ENCODE measurements around the gene SLC35F4. TPM values are rescaled to one million over a fixed set of nuclear protein-coding genes. Genes with fewer than 3 reads are reported as not detected.

SLC35F4 gene
- total RNA-seq, 1 donor: not detected

DNA sequence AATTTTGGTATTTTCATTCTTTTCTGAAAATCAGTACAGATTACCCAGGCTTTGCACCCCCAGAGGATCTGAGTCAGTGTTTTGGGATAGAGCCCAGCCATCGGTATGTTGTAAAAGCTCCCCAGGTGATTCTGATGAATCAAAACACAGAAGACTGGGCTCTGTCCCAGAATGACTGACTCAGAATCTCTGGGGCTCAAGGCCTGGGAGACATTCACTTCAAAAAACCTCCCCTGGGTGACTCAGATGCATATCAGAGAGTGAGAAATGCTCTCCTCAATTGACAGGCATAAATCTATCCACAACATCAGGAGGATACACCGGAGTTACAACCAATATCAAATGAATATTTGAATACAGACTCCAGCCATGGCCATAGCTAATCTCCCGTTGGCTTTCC, 32.6 kb downstream of the SLC35F4 start:
- DNase-seq (ENCODE audit: low read depth): peak; percentile 96
- H3K4me3 ChIP-seq (ENCODE audit: low read depth, low read length): no peak overlapping the region
- TF ChIP-seq, protein P1, sequence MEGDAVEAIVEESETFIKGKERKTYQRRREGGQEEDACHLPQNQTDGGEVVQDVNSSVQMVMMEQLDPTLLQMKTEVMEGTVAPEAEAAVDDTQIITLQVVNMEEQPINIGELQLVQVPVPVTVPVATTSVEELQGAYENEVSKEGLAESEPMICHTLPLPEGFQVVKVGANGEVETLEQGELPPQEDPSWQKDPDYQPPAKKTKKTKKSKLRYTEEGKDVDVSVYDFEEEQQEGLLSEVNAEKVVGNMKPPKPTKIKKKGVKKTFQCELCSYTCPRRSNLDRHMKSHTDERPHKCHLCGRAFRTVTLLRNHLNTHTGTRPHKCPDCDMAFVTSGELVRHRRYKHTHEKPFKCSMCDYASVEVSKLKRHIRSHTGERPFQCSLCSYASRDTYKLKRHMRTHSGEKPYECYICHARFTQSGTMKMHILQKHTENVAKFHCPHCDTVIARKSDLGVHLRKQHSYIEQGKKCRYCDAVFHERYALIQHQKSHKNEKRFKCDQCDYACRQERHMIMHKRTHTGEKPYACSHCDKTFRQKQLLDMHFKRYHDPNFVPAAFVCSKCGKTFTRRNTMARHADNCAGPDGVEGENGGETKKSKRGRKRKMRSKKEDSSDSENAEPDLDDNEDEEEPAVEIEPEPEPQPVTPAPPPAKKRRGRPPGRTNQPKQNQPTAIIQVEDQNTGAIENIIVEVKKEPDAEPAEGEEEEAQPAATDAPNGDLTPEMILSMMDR (IDR thresholded peaks at IDR 0.05; ENCODE audit: insufficient read depth, low read length): no peak

DNA sequence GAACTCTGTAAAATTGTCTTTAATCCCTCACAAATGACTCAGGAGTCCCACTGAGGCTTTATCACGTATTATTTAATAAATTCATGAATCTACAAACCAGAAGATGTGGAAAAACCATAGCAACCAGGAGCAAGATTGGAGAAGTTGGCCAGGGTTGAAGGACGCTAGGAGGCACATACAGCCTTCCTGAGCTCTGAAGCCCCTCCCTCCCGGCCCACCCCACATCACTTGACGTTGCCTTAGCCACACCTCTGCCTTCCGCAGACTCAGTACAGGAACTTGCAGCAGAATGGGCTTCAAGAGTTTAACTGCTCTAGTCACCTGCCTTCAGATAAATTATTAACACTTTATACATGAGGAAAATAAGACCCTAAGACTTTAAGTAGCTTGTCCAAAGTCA, 33.9 kb downstream of the SLC35F4 start:
- TF ChIP-seq, protein P1 (IDR thresholded peaks at IDR 0.05; ENCODE audit: insufficient read depth, low read length): no peak
- no peak for DNase-seq (ENCODE audit: low read depth)
- H3K4me3 ChIP-seq (ENCODE audit: low read depth, low read length): no peak overlapping the region

DNA sequence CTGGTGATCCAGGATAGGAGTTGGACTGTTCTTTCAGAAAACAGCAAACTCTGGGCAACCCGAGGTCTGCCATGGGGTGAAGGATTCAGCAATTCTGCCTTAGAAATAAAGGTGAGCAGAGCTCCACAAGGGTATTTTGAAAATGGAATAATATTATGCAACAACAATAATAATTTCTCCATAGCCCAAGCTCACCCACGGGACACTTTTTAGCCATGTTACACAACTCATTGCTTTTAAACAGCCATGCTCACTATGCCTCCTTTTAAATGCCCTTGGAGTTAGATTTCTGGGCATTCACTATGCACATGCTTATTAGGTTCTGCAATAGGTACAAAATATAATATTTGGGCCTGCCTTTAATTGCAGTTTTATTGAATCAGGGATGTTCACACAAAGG, 37.2 kb downstream of the SLC35F4 start:
- no peak for DNase-seq (ENCODE audit: low read depth)
- TF ChIP-seq, protein P1 (IDR thresholded peaks at IDR 0.05; ENCODE audit: insufficient read depth, low read length): no peak
- H3K4me3 ChIP-seq (ENCODE audit: low read depth, low read length): no peak overlapping the region

DNA sequence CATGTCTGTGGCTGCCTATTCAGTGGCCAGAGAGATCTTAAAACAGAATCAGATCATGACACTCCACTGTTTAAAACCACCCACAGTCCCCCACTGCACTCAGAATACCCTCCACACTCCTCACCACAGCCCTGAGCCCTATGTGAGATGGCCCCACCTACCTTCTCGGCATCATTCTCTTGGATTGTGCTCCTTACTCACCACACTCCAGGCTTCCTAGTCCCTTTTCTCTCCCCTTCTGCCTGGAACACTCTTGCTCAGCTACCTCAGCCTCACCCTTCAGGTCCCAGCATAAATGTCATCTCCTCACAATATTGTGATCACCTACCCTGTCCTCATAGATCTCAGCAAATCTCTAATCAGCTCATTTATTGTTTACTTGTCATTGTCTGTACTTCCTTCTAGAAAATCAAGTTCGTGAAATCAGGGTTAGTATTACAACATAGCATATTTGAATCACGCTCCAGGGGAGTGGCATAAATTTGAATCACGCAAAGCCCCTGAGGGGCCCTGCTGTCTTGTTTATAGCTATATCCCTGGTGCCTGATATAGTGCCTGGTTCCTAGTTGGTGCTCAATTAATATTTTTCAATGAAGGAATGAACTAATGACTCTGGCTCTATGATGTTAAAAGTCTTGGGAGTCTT, 42.8 kb downstream of the SLC35F4 start:
- no peak for DNase-seq (ENCODE audit: low read depth)
- TF ChIP-seq, protein P1 (IDR thresholded peaks at IDR 0.05; ENCODE audit: insufficient read depth, low read length): no peak
- H3K4me3 ChIP-seq (ENCODE audit: low read depth, low read length): no peak overlapping the region

DNA sequence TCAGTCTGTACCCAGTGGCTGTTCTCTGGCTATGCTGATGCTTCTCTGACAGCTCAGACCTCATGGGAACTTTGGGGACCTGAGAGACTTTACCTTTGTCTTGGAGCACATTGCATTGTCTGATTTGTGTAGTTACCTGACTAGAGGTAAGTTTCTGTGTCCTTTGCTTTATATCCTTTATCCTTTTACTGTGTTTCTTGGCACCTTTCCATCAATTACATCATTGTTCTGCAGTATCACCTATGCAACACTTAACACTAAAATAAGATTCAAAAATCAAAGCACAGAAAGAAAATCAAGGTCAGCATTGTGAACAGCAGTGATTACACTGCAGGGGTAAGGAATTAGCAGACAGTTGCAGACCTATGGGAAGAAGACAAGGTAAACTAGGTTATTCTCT, 43.8 kb downstream of the SLC35F4 start:
- H3K4me3 ChIP-seq (ENCODE audit: low read depth, low read length): no peak overlapping the region
- no peak for DNase-seq (ENCODE audit: low read depth)
- TF ChIP-seq, protein P1 (IDR thresholded peaks at IDR 0.05; ENCODE audit: insufficient read depth, low read length): no peak

DNA sequence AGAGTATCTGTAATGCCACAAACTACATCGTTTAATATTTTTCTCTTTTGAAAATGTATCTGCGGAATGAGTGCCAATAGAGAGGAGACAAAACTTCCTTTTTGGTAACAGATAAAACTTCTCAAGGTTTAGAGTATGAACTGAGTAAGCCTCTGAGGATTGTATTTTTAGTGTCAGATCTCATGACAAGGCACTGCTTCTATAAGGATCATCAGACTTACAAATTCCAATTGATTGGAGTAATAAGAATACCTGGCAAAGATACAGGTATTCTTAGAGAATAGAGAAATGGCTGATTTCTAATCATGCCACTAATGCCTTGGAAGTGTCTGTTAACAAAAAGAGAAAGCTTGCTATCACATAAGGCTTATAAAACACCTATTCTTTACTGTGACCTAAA, 45.3 kb downstream of the SLC35F4 start:
- DNase-seq (ENCODE audit: low read depth): no peak
- TF ChIP-seq, protein P1 (IDR thresholded peaks at IDR 0.05; ENCODE audit: insufficient read depth, low read length): no peak
- H3K4me3 ChIP-seq (ENCODE audit: low read depth, low read length): no peak overlapping the region

DNA sequence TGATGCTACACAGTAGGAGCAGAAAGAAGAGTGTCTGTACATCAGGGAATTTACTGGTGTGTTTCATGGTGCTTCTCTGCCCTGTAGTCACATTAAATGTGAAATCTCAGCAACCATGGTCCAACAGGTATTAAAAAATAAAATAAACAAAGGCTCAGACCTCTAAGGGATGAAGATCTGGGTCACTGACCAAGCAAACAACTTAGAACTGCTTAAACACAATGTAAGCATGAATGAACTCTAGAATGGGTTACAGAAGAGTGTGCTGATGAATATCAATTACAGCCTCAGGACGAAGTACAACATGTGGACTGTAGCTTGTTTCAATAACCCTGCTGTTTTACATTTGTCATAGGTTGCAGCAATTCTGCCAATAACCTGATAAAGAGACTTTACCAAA, 47.4 kb downstream of the SLC35F4 start:
- TF ChIP-seq, protein P1 (IDR thresholded peaks at IDR 0.05; ENCODE audit: insufficient read depth, low read length): no peak
- no peak for DNase-seq (ENCODE audit: low read depth)
- no peak overlapping the region for H3K4me3 ChIP-seq (ENCODE audit: low read depth, low read length)
